Activated naive CD4-positive, alpha-beta T cell treated with Interleukin-2 at 50 U/mL for 16 hours (primary cell): ENCODE data around the gene AGPS.

Experiments
- DNase-seq: peaks from one replicate; pipeline ENCODE4 v3.0.0-alpha.2; 2020

Gene AGPS

GRCh38 chr2:177554365-177554764, 161.8 kb downstream of the AGPS start:
- DNase-seq, result no peak

- no peak for DNase-seq
These were observed 163.6 kb downstream of the AGPS start for GRCh38 chr2:177556153-177556552.

GRCh38 chr2:177557794-177558193, 165.2 kb downstream of the AGPS start:
- DNase-seq, result no peak

- no peak for DNase-seq
These were observed 167.1 kb downstream of the AGPS start for GRCh38 chr2:177559638-177560037.

GRCh38 chr2:177568390-177568789, 175.8 kb downstream of the AGPS start:
- no peak for DNase-seq

- DNase-seq, result no peak
These were observed 176.3 kb downstream of the AGPS start for GRCh38 chr2:177568893-177569292.

GRCh38 chr2:177572236-177572671, 179.7 kb downstream of the AGPS start:
- no peak for DNase-seq

- no peak for DNase-seq
These were observed 180.5 kb downstream of the AGPS start for GRCh38 chr2:177573120-177573519.

- DNase-seq, result no peak
These were observed 181.8 kb downstream of the AGPS start for GRCh38 chr2:177574356-177574755.

GRCh38 chr2:177575358-177575757, 182.8 kb downstream of the AGPS start:
- no peak for DNase-seq

- DNase-seq, result no peak
These were observed 184.5 kb downstream of the AGPS start for GRCh38 chr2:177577075-177577474.

GRCh38 chr2:177578454-177578853, 185.9 kb downstream of the AGPS start:
- DNase-seq, result no peak

GRCh38 chr2:177579486-177580036, 187.0 kb downstream of the AGPS start:
- no peak for DNase-seq

GRCh38 chr2:177582000-177582399, 189.4 kb downstream of the AGPS start:
- DNase-seq, result no peak

GRCh38 chr2:177584030-177584692, 191.6 kb downstream of the AGPS start:
- no peak for DNase-seq

- no peak for DNase-seq
These were observed 192.8 kb downstream of the AGPS start for GRCh38 chr2:177585234-177585863.

- no peak for DNase-seq
These were observed 193.6 kb downstream of the AGPS start for GRCh38 chr2:177586154-177586553.

- no peak for DNase-seq
These were observed 194.8 kb downstream of the AGPS start for GRCh38 chr2:177587371-177587770.

GRCh38 chr2:177588671-177589070, 196.1 kb downstream of the AGPS start:
- DNase-seq, result no peak

- DNase-seq, result no peak
These were observed 196.6 kb downstream of the AGPS start for GRCh38 chr2:177589186-177589585.

- no peak for DNase-seq
These were observed 199.8 kb downstream of the AGPS start for GRCh38 chr2:177592397-177592796.

- DNase-seq, result no peak
These were observed 200.4 kb downstream of the AGPS start for GRCh38 chr2:177592945-177593344.

- DNase-seq, result no peak
These were observed 200.8 kb downstream of the AGPS start for GRCh38 chr2:177593402-177593801.
